H1 (cell line): ENCODE data around the gene MACROD2.

Experiments used
- BCL11A ChIP-seq, 2 experiments: IDR thresholded peaks; one replicate each; pipeline ENCODE4 v1.6.1; 2011; ENCODE audit warnings: low read depth in 2 of 2, low read length in 2 of 2, mild to moderate bottlenecking in 2 of 2
- E2F6 ChIP-seq: IDR thresholded peaks from 2 replicates; pipeline ENCODE4 v1.6.1; 2012; ENCODE audit warnings: inconsistent platforms
- HDAC2 ChIP-seq, 2 experiments: fragments of 300-600 bp in 1 of 2; sonication (generic) in 1 of 2; IDR thresholded peaks; 2 replicates each; pipeline ENCODE4 v1.6.1; 2011 to 2012; ENCODE audit warnings: low read depth in 2 of 2, low read length in 2 of 2, mild to moderate bottlenecking in 2 of 2, moderate library complexity in 2 of 2, borderline replicate concordance in 1 of 2, inconsistent platforms in 1 of 2
- JUN ChIP-seq: IDR thresholded peaks from 2 replicates; pipeline ENCODE4 v1.6.1; 2011; ENCODE audit warnings: low read depth, mild to moderate bottlenecking, improper control_type of control experiment, low read length
- NRF1 ChIP-seq: IDR thresholded peaks from 2 replicates; pipeline ENCODE4 v1.6.1; 2011; ENCODE audit warnings: mild to moderate bottlenecking, low read depth, low read length, improper control_type of control experiment
- POLR2A ChIP-seq, 2 experiments: IDR thresholded peaks; 1 replicate in 1 of 2; 2 replicates in 1 of 2; pipeline ENCODE4 v1.6.1; 2011; ENCODE audit warnings: low read depth in 2 of 2, low read length in 2 of 2, mild to moderate bottlenecking in 2 of 2; ENCODE audit errors: control extremely low read depth in 1 of 2
- RNF2 ChIP-seq: fragments of 200-900, 300-1000 bp; sonication (generic); IDR thresholded peaks from 2 replicates; pipeline ENCODE4 v1.7.1; 2016; ENCODE audit warnings: borderline replicate concordance, low read depth, mild to moderate bottlenecking, antibody characterized with exemption, low read length; ENCODE audit not compliant: poor library complexity, severe bottlenecking; ENCODE audit errors: missing control alignments
- SIX5 ChIP-seq: IDR thresholded peaks from 2 replicates; pipeline ENCODE4 v1.6.1; 2011; ENCODE audit warnings: mild to moderate bottlenecking, low read depth, low read length
- SRF ChIP-seq: IDR thresholded peaks from 2 replicates; pipeline ENCODE4 v1.6.1; 2011; ENCODE audit warnings: mild to moderate bottlenecking, low read depth, low read length, moderate library complexity
- SUZ12 ChIP-seq: fragments of 200-600 bp; sonication (generic); IDR thresholded peaks from 2 replicates; pipeline ENCODE4 v1.6.1; 2012; ENCODE audit warnings: mild to moderate bottlenecking, inconsistent platforms, low read length, moderate library complexity, mixed read lengths
- TBP ChIP-seq: IDR thresholded peaks from 2 replicates; pipeline ENCODE4 v1.6.1; 2011; ENCODE audit warnings: low read depth, low read length, improper control_type of control experiment
- TCF12 ChIP-seq: IDR thresholded peaks from 2 replicates; pipeline ENCODE4 v1.6.1; 2011; ENCODE audit warnings: low read depth, mild to moderate bottlenecking, low read length
- ZNF274 ChIP-seq: IDR thresholded peaks from 2 replicates; pipeline ENCODE4 v1.7.0; 2012; ENCODE audit warnings: low read length, borderline replicate concordance; ENCODE audit errors: extremely low read depth
- TF ChIP-seq, protein P1 (sequence below), 3 experiments: IDR thresholded peaks; 1 replicate in 2 of 3; 2 replicates in 1 of 3; pipeline versions ENCODE4 v1.5.1 to v1.6.1; 2011; ENCODE audit warnings: low read length in 3 of 3, mild to moderate bottlenecking in 3 of 3, inconsistent platforms in 2 of 3, low read depth in 1 of 3, moderate library complexity in 1 of 3; ENCODE audit not compliant: insufficient read depth in 1 of 3; ENCODE audit errors: control extremely low read depth in 1 of 3

DNA sequence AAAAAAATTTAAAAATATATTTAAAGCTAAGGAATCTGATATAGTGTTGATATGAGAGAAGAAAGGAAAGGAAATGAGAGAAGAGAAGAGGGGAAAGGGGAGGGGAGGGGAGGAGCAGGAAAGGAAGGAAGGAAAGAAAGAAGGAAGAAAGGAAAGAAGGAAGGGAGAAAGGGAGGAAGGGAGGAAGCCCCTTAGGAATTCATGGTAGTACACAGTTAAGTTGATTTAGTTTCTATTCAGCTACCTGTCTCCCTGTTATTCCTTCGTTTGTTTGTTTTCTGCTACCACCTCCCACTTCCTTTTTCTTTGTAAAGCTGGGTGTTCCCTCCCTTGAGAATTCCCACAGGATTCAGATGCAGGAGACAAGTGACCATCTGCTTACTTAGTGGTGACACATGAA, 1367.5 kb downstream of the MACROD2 start:
- TF ChIP-seq JUN (no peak), BCL11A (IDR thresholded peaks at IDR 0.05; ENCODE audit: low read depth in 2 of 2, low read length in 2 of 2) (no peak), SIX5 (no peak), RNF2 (no peak), SRF (no peak), TBP (no peak), ZNF274 (no peak), E2F6 (no peak), TCF12 (no peak), NRF1 (no peak), POLR2A (IDR thresholded peaks at IDR 0.05; ENCODE audit: control extremely low read depth in 1 of 2, low read depth in 2 of 2, low read length in 2 of 2) (no peak), SUZ12 (no peak), HDAC2 (IDR thresholded peaks at IDR 0.05; ENCODE audit: borderline replicate concordance in 1 of 2, low read depth in 2 of 2, low read length in 2 of 2) (no peak)
- TF ChIP-seq, protein P1, sequence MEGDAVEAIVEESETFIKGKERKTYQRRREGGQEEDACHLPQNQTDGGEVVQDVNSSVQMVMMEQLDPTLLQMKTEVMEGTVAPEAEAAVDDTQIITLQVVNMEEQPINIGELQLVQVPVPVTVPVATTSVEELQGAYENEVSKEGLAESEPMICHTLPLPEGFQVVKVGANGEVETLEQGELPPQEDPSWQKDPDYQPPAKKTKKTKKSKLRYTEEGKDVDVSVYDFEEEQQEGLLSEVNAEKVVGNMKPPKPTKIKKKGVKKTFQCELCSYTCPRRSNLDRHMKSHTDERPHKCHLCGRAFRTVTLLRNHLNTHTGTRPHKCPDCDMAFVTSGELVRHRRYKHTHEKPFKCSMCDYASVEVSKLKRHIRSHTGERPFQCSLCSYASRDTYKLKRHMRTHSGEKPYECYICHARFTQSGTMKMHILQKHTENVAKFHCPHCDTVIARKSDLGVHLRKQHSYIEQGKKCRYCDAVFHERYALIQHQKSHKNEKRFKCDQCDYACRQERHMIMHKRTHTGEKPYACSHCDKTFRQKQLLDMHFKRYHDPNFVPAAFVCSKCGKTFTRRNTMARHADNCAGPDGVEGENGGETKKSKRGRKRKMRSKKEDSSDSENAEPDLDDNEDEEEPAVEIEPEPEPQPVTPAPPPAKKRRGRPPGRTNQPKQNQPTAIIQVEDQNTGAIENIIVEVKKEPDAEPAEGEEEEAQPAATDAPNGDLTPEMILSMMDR (IDR thresholded peaks at IDR 0.05; ENCODE audit: control extremely low read depth in 1 of 3, insufficient read depth in 1 of 3, low read depth in 1 of 3, low read length in 3 of 3) = no peak
